ENCODE measurements around the gene HNRNPDL.
"Not testable (repeated sequence)": the region's sequence is repeated elsewhere in the genome, so short reads cannot be mapped to it uniquely, and the experiment has no call there.

Gene HNRNPDL

GRCh38 chr4:82423245-82424054 lies 6.8 kb downstream of the HNRNPDL start:
- H3K9me3 ChIP-seq = no peaks in the 10 kb centered on the region
- no peaks in the 10 kb centered on the region for H3K27me3 ChIP-seq
- no peak overlapping the region for H3K9ac ChIP-seq
- no peak overlapping the region for H3K27ac ChIP-seq
- no peak overlapping the region for H3K4me2 ChIP-seq
- peaks cover 58% of the 10 kb centered on the region for H3K36me3 ChIP-seq
- H3K4me1 ChIP-seq = peaks cover 50% of the 10 kb centered on the region
- no peak for TF ChIP-seq Cebpa-rat (IDR thresholded peaks at IDR 0.05)
- peaks cover 83% of the 10 kb centered on the region for H4K20me1 ChIP-seq
- H3K4me3 ChIP-seq = no peak overlapping the region

DNA sequence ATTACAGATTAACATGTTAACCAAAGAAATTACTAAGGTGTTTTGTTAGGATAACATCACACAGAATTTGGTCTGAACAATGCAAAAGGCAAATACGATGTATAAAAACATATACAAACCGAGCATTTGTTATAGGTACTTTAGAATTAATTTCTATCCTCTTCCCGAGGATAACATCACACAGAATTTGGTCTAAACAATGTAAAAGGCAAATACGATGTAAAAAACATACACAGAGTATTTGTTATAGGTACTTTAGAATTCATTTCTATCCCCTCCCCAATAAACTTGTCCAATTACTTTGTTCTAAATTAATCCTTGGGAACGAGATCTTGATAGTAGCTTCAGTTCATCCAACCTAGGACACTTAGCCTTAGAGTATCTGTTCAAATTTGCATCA lies 7.6 kb downstream of the HNRNPDL start:
- H4K20me1 ChIP-seq = peaks cover 74% of the 10 kb centered on the region
- TF ChIP-seq Cebpa-rat (IDR thresholded peaks at IDR 0.05) = no peak
- no peak overlapping the region for H3K27ac ChIP-seq
- H3K27me3 ChIP-seq = no peaks in the 10 kb centered on the region
- H3K9me3 ChIP-seq = no peaks in the 10 kb centered on the region
- H3K9ac ChIP-seq = no peak overlapping the region
- H3K4me1 ChIP-seq = peaks cover 48% of the 10 kb centered on the region
- no peak overlapping the region for H3K4me3 ChIP-seq
- peaks cover 50% of the 10 kb centered on the region for H3K36me3 ChIP-seq
- H3K4me2 ChIP-seq = no peak overlapping the region

DNA sequence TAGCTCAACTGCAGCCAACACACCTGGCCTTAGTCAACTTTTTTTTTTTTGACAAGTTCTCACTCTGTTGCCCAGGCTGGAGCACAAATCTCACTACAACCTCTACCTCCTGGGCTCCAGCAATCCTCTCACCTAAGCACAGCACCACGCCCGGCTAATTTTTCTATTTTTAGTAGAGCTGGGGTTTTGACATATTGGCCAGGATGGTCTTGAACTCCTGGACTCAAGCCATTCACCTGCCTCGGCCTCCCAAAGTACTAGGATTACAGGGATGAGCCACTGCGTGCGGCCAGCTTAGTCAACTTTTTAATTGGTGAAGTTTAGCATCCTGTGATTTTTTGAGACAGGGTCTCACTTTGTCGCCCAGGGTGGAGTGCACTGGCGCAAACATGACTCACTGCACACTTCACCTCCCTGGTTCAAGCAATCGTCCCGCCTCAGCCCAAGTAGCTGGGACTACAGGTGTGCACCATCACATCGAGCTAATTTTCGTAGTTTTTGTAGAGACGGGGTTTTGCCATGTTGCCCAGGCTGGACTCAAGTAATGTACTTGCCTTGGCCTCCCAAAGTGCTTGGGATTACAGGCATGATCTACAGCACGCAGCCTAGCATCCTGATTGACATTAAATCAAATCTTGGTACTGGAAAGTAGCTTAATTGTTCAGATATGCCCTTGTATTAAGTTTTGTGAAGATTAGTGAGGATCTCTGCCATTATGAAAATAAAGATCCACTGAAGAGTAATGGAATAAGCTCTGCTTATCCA lies 8.3 kb downstream of the HNRNPDL start:
- Histone ChIP-seq H4K20me1 (peaks cover 68% of the 10 kb centered on the region), H3K4me3 (no peak overlapping the region), H3K9ac (no peak overlapping the region), H3K9me3 (no peaks in the 10 kb centered on the region), H3K4me2 (peak overlapping the region; percentile 4), H3K27ac (no peak overlapping the region), H3K27me3 (no peaks in the 10 kb centered on the region), H3K36me3 (peaks cover 44% of the 10 kb centered on the region), H3K4me1 (peaks cover 42% of the 10 kb centered on the region)
- no peak for TF ChIP-seq Cebpa-rat (IDR thresholded peaks at IDR 0.05)

GRCh38 chr4:82419451-82419850 lies 10.8 kb downstream of the HNRNPDL start:
- H3K36me3 ChIP-seq = peaks cover 18% of the 10 kb centered on the region
- no peaks in the 10 kb centered on the region for H3K27me3 ChIP-seq
- H4K20me1 ChIP-seq = peaks cover 43% of the 10 kb centered on the region
- H3K9ac ChIP-seq = no peak overlapping the region
- no peak overlapping the region for H3K4me2 ChIP-seq
- H3K4me3 ChIP-seq = no peak overlapping the region
- TF ChIP-seq Cebpa-rat (IDR thresholded peaks at IDR 0.05) = no peak
- H3K4me1 ChIP-seq = peaks cover 48% of the 10 kb centered on the region
- peaks cover 11% of the 10 kb centered on the region for H3K9me3 ChIP-seq
- H3K27ac ChIP-seq = no peak overlapping the region

GRCh38 chr4:82415922-82416365 lies 14.3 kb downstream of the HNRNPDL start:
- Histone ChIP-seq H3K4me2 (peak overlapping the region; percentile 58), H3K36me3 (no peaks in the 10 kb centered on the region), H3K9me3 (peaks cover 19% of the 10 kb centered on the region), H3K27ac (peak overlapping the region; percentile 32; the same call in 1 of the 2 replicates), H4K20me1 (peaks cover 8% of the 10 kb centered on the region), H3K9ac (no peak overlapping the region), H3K4me3 (0 out of 2 replicates have a peak overlapping the region, but pooled peaks have one; percentile 5), H3K4me1 (peaks cover 33% of the 10 kb centered on the region), H3K27me3 (no peaks in the 10 kb centered on the region)
- no peak for TF ChIP-seq Cebpa-rat (IDR thresholded peaks at IDR 0.05)

- not testable (repeated sequence) for H3K27ac ChIP-seq, H3K36me3 ChIP-seq, H3K9ac ChIP-seq, H3K27me3 ChIP-seq, H4K20me1 ChIP-seq, H3K4me2 ChIP-seq, H3K4me3 ChIP-seq
- peaks cover 24% of the 10 kb centered on the region for H3K4me1 ChIP-seq
- H3K9me3 ChIP-seq = peaks cover 19% of the 10 kb centered on the region
Measured at GRCh38 chr4:82415061-82415460, 15.2 kb downstream of the HNRNPDL start.

DNA sequence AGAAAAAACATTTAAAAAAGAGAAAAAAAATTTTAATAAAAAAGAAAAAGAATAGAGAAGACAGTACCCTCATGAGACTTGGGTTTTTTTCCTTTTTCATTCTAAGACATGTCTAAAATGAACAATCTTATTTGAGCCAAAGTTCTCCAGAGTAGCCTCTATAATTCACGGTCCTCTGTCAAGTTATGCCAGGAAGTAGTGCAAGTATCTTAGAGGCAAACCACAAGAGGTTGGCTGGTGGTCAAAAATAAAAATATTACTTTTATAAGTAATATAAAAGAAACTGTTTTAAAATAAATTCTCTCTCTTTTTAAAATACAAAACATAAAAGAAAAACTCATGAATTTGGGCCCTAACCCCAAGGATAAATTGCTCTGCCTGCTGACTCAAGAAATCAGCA lies 26.5 kb downstream of the HNRNPDL start:
- H3K27me3 ChIP-seq = no peaks in the 10 kb centered on the region
- H3K27ac ChIP-seq = no peak overlapping the region
- H3K36me3 ChIP-seq = no peaks in the 10 kb centered on the region
- TF ChIP-seq Cebpa-rat (IDR thresholded peaks at IDR 0.05) = no peak
- H3K4me1 ChIP-seq = no peaks in the 10 kb centered on the region
- no peak overlapping the region for H3K9ac ChIP-seq
- H3K4me3 ChIP-seq = no peak overlapping the region
- no peak overlapping the region for H3K4me2 ChIP-seq
- no peaks in the 10 kb centered on the region for H3K9me3 ChIP-seq
- H4K20me1 ChIP-seq = no peaks in the 10 kb centered on the region

- no peak overlapping the region for H3K4me3 ChIP-seq
- H4K20me1 ChIP-seq = no peaks in the 10 kb centered on the region
- no peaks in the 10 kb centered on the region for H3K27me3 ChIP-seq
- H3K9ac ChIP-seq = no peak overlapping the region
- no peaks in the 10 kb centered on the region for H3K36me3 ChIP-seq
- no peak for TF ChIP-seq Cebpa-rat (IDR thresholded peaks at IDR 0.05)
- H3K4me1 ChIP-seq = 0 out of 2 replicates have a peak, but pooled peaks cover 6% of the 10 kb centered on the region
- no peaks in the 10 kb centered on the region for H3K9me3 ChIP-seq
- H3K4me2 ChIP-seq = no peak overlapping the region
- no peak overlapping the region for H3K27ac ChIP-seq
Measured at GRCh38 chr4:82402196-82402775, 28.0 kb downstream of the HNRNPDL start.

- 0 out of 2 replicates have a peak, but pooled peaks cover 6% of the 10 kb centered on the region for H3K4me1 ChIP-seq
- TF ChIP-seq Cebpa-rat (IDR thresholded peaks at IDR 0.05) = no peak
- no peaks in the 10 kb centered on the region for H3K27me3 ChIP-seq
- H4K20me1 ChIP-seq = no peaks in the 10 kb centered on the region
- H3K36me3 ChIP-seq = no peaks in the 10 kb centered on the region
- no peaks in the 10 kb centered on the region for H3K9me3 ChIP-seq
- no peak overlapping the region for H3K4me2 ChIP-seq
- H3K27ac ChIP-seq = no peak overlapping the region
- no peak overlapping the region for H3K4me3 ChIP-seq
- no peak overlapping the region for H3K9ac ChIP-seq
Measured at GRCh38 chr4:82401600-82401999, 28.7 kb downstream of the HNRNPDL start.

GRCh38 chr4:82398263-82398662 lies 32.0 kb downstream of the HNRNPDL start:
- Histone ChIP-seq H3K27ac (no peak overlapping the region), H3K9ac (no peak overlapping the region), H3K27me3 (no peaks in the 10 kb centered on the region), H3K4me1 (0 out of 2 replicates have a peak, but pooled peaks cover 6% of the 10 kb centered on the region), H3K4me2 (no peak overlapping the region), H3K9me3 (no peaks in the 10 kb centered on the region), H3K36me3 (no peaks in the 10 kb centered on the region), H3K4me3 (no peak overlapping the region), H4K20me1 (no peaks in the 10 kb centered on the region)
- TF ChIP-seq Cebpa-rat (IDR thresholded peaks at IDR 0.05) = no peak
